GM19452 (cell line): ENCODE results near the gene GTPBP10.

Experiments used
- ATAC-seq: cut with Tn5 transposase; IDR thresholded peaks from one replicate; pipeline ENCODE4 v1.9.1; 2021; ENCODE audit not compliant: unreplicated experiment

GTPBP10 gene

DNA sequence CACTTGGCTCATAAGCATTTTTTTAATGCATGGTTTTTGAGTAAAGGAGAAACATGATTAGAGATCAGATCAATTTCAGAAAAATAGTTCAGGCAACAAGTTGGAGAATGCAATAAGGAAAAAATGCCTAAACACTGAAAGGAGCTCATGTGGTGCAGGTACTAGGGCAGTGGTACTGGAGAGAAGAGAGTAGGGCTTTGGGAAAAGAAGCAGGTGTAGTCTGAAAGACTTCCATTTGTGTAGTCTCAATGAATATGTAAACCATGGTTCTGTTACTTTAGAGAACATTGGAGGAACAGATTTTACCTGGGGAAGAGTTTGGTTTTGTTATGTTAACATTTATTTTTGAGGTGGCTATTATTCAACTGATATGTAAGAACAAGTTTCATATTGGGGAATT is 5.5 kb downstream of the GTPBP10 start:
- no peak for ATAC-seq

DNA sequence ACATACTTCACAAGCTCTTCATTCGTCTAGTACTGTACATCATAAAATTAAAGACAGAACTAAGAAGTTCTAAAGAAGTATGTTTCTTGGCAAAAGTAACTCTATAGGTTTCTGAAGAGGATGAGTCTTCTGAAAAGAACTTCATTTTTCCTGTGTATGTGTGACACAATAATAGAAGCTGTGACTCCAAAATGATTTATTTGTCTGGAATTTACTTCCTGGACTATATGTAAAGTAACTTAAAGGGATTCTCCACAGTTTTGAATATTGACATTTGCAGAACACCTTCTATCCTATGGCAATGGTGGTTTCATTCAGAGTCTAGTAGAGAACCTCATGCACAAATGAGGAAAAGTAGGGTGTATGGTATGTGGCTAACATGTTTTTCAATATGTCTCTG is 36.9 kb downstream of the GTPBP10 start:
- ATAC-seq: no peak

DNA sequence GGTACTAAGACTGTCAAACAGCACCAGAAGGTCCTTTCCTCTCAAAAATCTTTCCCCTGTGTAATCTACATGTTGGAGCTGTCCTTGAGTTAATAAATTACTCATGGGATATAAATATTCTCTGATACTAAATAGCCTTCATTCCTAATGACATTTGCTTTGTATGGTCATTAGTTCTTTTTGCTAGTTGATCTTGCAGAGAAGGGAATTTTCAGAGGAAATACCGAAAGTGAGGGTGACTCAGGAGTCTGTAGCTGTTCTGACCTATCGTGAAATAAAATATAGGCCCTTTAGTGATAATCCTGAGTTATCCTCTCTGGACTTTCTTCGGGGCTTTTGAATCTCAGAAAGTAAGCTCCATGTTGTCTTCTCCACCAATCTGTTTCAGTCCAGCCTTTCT is 37.3 kb downstream of the GTPBP10 start:
- no peak for ATAC-seq

- no peak for ATAC-seq
Measured at GRCh38 chr7:90384433-90384832, 37.9 kb downstream of the GTPBP10 start.

- ATAC-seq: no peak
Measured at GRCh38 chr7:90387470-90388240, 41.1 kb downstream of the GTPBP10 start.

- ATAC-seq: no peak
Measured at GRCh38 chr7:90390926-90391325, 44.4 kb downstream of the GTPBP10 start.

GRCh38 chr7:90391488-90391887 is 45.0 kb downstream of the GTPBP10 start:
- ATAC-seq: no peak

DNA sequence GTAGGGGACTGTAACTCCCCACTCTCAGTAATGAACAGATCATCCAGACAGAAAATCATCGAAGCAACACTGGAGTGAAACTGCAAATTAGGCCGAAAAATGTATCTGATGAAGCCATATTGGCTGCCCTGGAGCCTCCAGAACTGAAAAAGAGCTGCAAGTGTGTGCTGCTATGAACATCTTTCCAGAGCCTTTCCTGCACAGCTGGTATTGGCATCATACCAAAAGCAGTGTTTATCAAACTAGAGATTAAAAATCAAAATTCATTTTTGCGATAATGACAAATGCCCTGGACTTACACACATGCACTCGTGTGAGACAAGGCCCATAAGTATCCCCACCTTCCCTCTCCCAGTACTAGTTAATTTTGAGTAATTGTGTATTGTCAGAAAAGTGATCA is 49.9 kb downstream of the GTPBP10 start:
- no peak for ATAC-seq

DNA sequence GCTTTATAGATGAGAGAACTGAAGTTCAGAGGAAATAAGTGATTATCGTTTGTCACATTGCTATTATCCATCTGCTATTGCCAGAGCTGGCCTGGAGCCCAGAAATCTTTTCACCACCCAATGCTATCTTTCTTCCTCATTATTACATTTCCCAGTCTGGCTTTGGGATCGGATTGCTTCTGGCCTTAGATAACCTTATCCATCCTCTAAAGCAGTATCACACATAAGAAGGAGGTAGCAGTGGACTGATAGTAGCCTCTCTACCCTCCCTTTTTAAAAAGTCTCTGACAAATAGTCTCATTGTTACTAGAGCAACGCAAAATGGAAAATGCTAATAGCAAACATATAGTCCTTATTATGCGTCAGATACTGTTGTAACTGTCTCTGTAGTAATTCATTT is 55.5 kb downstream of the GTPBP10 start:
- ATAC-seq: no peak

- ATAC-seq: no peak
Measured at GRCh38 chr7:90402785-90403173, 56.3 kb downstream of the GTPBP10 start.

- ATAC-seq: peak; percentile 97
Measured at GRCh38 chr7:90403174-90404113, 56.9 kb downstream of the GTPBP10 start, which contains the start of gene CLDN12. CLDN12 (plus strand) TSS chr7:90403461; CDS start chr7:90412677, 9,216 bp downstream.

GRCh38 chr7:90404777-90405176 is 58.3 kb downstream of the GTPBP10 start:
- no peak for ATAC-seq

GRCh38 chr7:90407484-90407821 is 60.9 kb downstream of the GTPBP10 start:
- ATAC-seq: no peak

DNA sequence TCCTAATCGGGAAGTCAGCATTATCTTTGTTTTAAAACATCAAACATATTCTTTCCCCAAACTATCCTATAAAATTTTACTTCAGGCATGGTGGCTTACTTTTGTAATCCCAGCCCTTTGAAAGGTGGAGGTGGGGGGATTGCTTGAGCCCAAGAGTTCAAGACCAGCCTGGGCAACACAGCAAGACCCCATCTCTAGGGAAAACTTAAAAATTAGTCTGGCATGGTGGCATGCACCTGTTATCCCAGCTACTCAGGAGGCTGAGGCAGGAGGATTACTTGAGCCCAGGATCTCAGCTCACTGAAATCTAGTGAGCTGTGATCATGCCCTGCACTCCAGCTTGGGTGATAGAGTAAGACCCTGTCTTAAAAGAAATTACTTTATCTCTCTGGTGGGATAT is 61.6 kb downstream of the GTPBP10 start:
- ATAC-seq: no peak

GRCh38 chr7:90409667-90410066 is 63.2 kb downstream of the GTPBP10 start:
- ATAC-seq: no peak

DNA sequence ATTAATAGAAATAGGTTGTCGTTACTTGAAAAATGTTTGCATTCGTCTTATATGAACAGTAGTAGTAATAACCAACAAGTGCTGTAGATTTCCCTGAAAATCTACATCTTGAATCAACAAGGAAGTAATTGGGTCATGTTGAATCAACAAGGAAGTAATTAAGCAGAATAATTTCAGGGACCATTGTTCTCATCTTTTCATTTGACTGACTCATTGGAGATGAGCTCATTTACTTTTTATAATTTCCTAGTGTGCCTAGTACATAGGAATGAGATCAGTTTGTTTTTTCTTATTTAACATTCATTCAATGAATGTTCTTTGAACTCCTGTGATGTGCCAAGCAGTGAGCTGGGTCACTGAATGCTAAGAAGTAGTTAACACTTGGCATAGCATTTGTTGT is 65.0 kb downstream of the GTPBP10 start:
- no peak for ATAC-seq

GRCh38 chr7:90412458-90413184 is 66.1 kb downstream of the GTPBP10 start:
- ATAC-seq: no peak

- ATAC-seq: no peak
Measured at GRCh38 chr7:90413185-90413528, 66.6 kb downstream of the GTPBP10 start.

DNA sequence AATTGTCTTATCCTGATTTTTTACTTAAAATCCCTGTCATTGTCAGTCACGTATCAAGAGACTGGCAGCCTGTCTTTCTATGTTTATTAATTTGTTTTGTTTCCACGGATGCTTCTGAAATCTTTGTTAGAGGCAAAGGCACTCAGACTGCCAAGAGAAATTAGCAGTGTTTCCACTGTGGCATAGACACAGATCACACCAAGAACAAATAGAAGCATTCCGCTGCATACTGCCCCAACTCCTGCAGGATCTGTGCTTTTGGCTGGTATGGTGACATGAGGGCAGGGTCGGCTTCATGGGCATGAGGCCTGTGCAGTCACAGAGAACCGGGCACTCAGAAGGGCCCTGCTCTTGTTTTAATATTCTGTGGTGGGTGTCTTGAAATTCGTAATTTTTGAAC is 75.1 kb downstream of the GTPBP10 start:
- no peak for ATAC-seq

GRCh38 chr7:90424720-90425119 is 78.2 kb downstream of the GTPBP10 start:
- ATAC-seq: peak; percentile 88

DNA sequence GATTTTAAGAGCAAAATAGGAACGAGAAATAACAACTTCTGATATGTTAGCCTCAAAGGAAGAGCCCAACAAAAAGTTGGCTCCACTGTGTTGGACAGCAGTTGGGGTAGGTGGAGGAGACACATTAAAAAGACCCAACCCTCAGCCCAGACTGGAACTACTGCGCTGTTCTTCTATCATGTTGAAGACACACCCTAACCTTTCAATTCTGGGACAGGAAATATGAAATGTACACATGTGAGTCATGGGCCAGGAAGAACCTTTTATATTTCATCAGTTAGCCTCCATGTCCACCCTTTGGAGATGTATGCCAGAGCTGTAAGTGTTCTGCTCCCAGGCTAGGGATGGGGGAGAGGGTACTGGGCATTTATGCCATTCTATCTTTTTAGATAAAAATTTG is 78.9 kb downstream of the GTPBP10 start:
- ATAC-seq: no peak
